ENCODE data around the gene CAV2.

Gene CAV2

DNA sequence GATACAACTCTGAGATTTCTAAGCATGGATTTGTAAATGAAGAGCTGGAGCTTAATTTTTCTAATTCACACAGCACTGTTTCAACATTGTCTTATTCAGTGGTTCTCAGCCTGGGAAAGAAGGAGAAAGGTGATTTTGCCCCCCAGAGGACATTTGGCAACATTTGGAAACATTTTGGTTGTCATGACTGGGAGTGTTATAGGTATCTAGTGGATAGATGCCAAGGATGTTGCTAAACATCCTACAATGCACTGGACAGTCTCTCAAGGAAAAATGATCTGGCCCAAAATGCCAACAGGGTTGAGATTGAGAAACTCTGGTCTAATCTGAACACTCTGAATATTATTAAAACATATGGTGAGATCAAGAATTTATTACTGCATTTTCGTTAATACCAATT is 3.8 kb upstream of the CAV2 start:
- DNase-seq (ENCODE audit: low read depth): no peak

GRCh38 chr7:116496653-116497052 is 2.9 kb upstream of the CAV2 start:
- no peak for DNase-seq (ENCODE audit: low read depth)

DNA sequence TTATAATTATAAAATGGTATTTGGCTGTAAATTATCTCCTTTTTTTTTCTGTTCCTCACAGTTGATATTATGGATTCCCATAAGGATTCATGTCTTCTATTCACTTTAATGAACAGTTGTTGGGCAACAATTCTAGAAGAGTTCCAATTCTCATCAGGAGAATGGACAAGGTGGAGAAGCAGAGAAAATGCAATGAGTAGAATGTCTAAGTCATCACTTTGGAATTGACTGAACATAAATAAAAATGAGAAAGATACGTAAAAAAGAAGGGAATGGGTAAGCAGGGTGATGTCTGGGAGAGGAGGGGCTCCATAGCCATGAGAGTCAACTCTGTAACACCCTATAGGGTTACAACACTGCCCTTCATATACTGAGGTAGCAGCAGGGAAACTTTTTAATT is 1.8 kb upstream of the CAV2 start:
- no peak for DNase-seq (ENCODE audit: low read depth)

DNA sequence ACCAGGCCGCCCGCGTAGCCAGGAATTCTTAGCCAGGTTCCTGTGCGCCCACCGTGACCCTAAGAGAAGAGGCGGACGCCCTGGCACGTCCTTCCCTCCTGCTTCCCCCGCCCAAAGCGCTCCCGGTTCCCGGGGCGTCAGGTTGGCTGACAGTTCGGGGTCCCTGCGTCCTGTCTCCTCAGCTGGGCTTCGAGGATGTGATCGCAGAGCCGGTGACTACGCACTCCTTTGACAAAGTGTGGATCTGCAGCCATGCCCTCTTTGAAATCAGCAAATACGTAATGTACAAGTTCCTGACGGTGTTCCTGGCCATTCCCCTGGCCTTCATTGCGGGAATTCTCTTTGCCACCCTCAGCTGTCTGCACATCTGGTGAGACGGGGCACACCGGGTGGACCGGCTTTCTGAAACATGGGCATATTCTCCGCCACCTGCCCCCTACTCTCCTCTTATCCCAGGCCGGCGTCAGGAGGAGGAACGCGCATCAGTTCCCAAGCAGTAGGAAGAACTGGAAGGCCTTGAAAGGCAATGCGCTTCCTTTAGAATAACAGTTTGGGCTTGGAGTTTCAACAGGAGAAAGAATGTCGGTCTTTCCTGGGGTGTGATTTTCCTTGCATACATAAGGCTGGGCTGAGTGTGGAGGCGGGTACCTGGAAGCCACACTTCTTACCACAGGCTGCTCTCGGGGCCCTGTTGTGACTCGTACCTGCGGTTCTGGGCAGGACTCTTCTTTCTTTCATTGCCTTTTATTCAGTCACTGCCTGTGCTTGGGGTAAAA is 728 bp downstream of the CAV2 start:
- DNase-seq (ENCODE audit: low read depth): no peak

DNA sequence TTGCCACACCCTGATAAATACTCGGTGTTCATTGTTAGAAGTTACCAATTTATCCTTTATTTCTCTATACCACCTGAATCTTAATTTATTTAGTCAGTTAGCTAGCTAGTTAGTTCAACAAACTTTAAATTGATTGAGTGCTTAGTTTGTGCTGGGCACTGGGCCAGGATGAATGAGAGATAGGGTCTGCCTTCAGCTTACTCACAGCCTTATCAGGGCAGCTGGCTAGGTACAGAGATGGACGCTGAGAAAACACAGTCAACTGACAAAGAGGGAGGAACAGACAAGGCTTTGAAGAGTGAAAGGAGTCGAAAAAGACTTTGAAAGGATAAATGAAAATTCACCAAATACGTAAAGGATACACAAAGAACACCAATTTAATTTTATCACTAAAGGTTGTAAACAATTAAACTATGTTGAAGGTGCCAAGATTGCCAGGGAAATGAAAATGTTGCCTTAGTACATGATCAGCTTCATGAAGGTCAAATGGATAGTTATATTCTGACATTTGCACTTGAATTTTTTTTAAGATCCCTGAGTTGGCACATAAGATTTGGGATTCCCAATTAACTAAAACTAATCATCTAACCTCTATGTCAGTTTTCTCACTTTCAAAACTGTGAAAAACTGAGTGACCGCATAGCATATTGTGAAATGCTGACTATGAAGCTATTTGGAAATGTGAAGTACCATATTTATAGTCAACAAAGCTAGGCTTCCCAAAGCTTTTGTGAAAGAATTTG is 2.1 kb downstream of the CAV2 start:
- no peak for DNase-seq (ENCODE audit: low read depth)

GRCh38 chr7:116502201-116503096 is 2.9 kb downstream of the CAV2 start:
- no peak for DNase-seq (ENCODE audit: low read depth)

DNA sequence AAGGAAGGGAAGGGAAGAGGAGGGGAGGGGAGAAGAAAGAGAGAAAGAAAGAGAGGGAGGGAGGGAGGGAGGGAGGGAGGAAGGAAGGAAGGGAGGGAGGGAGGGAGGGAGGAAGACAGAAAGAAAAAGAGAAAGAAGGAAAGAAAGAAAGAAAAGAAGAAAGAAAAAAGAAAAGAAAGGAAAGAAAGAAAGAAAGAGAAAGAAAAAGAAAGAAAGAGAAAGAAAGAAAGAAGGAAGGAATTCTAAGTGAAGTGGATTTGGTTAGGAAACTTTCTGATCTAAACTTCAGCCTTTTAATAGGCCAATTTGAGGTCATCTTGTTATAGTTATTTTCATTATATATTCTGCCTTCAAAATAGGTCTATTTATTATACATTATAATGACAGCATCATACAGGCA is 4.3 kb downstream of the CAV2 start:
- DNase-seq (ENCODE audit: low read depth): no peak

DNA sequence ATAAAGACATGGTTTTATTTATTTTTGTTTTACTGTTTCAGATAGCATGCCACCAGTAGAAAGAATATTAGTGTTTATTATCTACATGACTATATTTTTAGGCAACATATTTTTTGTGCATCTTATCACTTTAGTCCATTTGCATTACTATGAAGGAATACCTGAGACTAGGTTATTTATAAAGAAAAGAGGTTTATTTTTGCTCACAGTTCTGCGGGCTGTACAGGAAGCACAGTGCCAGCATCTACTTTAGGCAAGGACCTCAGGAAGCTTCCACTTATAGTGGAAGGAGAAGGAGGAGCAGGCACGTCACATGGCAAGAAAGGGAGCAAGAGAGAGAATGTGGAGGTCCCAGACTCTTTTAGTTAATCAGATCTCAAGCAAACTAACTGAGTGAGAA is 5.7 kb downstream of the CAV2 start:
- no peak for DNase-seq (ENCODE audit: low read depth)

DNA sequence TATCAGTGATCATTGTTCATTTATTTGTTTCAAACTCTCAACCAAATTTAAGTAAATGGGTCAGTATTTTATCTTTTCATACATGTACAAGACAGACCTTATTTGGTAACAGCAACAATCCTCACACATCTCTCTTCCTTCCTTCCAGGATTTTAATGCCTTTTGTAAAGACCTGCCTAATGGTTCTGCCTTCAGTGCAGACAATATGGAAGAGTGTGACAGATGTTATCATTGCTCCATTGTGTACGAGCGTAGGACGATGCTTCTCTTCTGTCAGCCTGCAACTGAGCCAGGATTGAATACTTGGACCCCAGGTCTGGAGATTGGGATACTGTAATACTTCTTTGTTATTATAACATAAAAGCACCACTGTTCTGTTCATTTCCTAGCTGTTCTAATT is 6.3 kb downstream of the CAV2 start:
- no peak for DNase-seq (ENCODE audit: low read depth)

- DNase-seq (ENCODE audit: low read depth): no peak
Measured at GRCh38 chr7:116509982-116510579, 10.5 kb downstream of the CAV2 start.

DNA sequence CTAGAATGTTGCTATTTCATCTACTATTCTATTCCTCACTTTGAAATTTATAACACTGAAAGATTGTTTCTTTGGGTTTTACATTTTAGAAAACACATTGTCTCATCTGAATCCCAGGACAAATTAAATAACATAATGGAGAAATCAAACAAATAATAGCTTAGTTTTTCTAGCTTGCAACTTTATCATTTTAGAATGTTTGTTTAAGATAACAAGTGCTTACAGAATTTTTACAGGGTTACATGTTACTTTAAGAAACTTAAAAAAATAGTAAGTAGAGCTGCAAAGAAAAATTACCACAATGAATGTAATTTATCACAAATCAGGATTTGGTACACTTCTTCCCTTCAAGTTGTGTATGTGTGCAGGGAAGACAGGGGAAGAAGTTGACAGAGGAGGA is 11.3 kb downstream of the CAV2 start:
- no peak for DNase-seq (ENCODE audit: low read depth)

DNA sequence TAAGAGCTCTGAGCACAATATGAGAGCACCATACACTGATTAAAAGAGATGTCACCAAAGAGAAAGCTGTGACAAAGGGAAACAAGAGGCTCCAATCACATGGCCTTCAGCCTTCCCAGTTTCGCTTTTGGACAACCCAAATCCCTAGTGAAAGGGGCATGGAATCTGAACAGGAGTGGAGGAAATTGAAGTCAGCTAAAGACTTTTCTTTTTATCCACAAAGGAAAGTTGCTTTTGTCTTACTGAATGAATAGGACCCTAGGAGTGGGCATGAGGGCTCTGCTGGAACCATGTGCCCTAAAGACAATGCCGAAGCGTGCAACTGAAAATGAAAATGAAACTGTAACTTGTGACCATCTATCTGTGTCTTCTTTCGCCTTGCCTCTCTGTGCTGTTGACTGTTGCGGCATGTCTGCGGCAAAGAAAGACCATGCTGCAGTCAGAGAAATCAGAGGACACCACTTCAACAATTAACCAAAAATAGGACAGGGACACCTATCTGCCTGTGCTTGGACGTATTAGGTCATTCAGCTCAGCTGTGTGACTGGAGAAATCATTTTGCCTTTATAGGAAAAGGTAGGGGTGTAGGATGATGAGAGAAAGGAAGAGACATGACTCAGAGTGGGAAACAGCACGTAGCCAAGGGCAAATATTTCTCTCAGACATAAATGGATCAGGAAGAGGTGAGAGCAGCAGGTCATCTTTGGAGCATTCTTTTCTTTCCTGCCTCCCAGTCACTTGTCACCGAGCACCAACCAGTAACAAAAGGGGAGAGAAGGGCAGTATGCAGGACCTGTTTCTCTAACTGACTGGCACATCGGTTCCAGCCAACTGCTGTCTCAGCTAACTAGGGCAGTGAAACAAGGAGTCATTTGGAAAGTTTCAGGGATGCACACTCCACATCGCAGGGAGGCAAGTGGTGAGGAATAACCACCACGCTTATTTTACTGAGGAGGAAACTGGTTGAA is 12.3 kb downstream of the CAV2 start:
- DNase-seq (ENCODE audit: low read depth): no peak

GRCh38 chr7:116512520-116513188 is 13.1 kb downstream of the CAV2 start:
- no peak for DNase-seq (ENCODE audit: low read depth)

- DNase-seq (ENCODE audit: low read depth): no peak
Measured at GRCh38 chr7:116515584-116515983, 16.0 kb downstream of the CAV2 start.

DNA sequence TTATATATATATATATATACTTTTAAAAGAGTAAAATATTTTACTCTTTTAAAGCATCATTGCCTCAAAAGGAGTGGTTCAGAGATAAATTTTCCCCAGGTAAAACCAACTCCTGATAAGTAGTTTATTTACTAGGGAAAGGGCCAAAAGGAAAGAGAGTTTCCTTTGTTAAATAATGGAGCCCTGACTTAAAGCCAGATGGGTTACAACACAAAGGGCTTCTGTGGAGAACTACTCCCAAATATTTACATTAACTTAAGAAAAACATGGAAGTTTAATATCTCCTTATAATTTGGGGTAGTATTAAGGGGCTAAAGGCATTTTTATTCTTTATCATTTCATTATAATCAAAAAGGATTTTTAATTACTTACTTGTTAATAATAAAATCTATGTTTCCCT is 16.8 kb downstream of the CAV2 start:
- no peak for DNase-seq (ENCODE audit: low read depth)

DNA sequence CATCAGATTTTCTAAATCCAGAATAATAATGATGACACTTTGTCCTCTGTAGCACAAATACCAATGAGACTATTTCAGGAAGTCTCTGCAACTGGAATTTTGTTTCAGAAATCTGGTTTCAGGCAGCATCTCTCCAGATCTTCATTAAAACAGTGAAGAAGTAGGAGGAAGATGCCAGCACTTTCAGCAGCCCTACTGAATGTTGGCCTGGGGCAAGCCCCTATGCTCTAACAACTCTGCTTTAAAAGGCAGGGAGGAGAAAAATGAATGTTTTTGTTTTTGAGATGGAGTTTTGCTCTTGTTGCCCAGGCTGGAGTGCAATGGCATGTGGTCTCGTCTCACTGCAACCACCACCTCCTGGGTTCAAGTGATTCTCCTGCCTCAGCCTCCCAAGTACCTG is 18.1 kb downstream of the CAV2 start:
- DNase-seq (ENCODE audit: low read depth): no peak

GRCh38 chr7:116518961-116519360 is 19.4 kb downstream of the CAV2 start:
- DNase-seq (ENCODE audit: low read depth): no peak

DNA sequence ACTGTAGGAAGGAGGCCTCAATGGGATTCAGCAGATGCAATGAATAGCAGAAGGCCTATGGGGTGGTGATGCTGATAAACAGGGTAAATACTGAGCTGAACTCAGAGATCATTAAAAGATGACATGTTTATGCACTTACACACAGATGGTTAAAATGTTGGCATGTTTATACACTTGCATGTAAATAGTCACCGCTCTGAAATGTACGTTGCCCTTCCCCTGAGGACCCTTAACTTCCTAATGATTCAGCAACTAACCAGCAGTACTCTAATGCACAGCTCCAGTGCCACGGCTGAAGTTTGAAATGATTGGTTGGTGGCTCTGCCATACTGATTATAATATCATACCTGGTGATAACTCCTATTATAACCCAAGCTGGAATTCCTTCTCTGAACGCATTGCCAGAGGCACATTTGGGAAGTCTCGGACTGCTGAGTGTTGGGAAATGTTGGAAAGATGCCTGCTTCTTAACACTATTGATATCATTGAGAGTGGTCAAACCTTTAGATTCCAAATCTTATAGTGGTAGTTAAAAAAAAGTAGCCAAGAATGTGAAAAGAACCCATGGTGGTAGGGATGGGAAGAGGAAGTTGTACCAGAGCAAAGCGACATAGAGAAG is 21.6 kb downstream of the CAV2 start:
- no peak for DNase-seq (ENCODE audit: low read depth)

GRCh38 chr7:116522247-116522646 is 22.7 kb downstream of the CAV2 start:
- no peak for DNase-seq (ENCODE audit: low read depth)

DNA sequence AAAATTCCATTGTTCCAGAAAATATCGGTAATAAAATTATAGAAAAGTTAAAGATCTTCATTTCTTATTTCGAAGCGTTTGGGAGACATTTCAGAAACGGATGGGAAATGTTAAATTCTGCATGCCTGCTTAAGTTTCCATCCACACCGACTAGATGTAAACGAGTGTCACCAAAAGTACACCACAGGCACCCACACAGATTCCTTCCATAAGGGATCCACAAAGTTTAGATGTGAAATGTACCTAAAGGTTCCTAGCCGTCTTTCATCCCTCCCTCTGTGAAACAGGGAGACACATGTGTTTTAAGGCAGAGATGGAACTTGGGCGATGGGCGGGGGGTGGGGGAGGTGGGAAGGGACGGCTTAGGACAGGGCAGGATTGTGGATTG is 24.7 kb downstream of the CAV2 start:
- DNase-seq (ENCODE audit: low read depth): no peak
